Upper lobe of left lung (tissue), 4 donors: ENCODE results near the gene GRID1.

Experiments used
- EP300 ChIP-seq, 4 donors: sonication (generic); formaldehyde crosslinking; IDR thresholded peaks; one replicate each; pipeline ENCODE4 v1.5.1; 2017; ENCODE audit warnings: antibody characterized with exemption in 4 of 4, control low read depth in 2 of 4
- POLR2A ChIP-seq, 4 donors: fragments of 450-650 bp; IDR thresholded peaks; one replicate each; pipeline ENCODE4 v1.5.1; 2016 to 2017; ENCODE audit warnings: antibody characterized with exemption in 4 of 4, mild to moderate bottlenecking in 2 of 4
- POLR2AphosphoS5 ChIP-seq, 2 donors: sonication (generic); formaldehyde crosslinking; IDR thresholded peaks; one replicate each; pipeline ENCODE4 v1.5.1; 2017; ENCODE audit warnings: antibody characterized with exemption in 2 of 2
- TF ChIP-seq, protein P1 (sequence below), 6 experiments: fragments of 450-650 bp in 4 of 6; fragments of 200-600 bp in 2 of 6; sonication (generic) in 2 of 6; IDR thresholded peaks; one replicate each; pipeline ENCODE4 v1.5.1; 2016 to 2019; ENCODE audit warnings: antibody characterized with exemption in 6 of 6

- TF ChIP-seq, protein P1, sequence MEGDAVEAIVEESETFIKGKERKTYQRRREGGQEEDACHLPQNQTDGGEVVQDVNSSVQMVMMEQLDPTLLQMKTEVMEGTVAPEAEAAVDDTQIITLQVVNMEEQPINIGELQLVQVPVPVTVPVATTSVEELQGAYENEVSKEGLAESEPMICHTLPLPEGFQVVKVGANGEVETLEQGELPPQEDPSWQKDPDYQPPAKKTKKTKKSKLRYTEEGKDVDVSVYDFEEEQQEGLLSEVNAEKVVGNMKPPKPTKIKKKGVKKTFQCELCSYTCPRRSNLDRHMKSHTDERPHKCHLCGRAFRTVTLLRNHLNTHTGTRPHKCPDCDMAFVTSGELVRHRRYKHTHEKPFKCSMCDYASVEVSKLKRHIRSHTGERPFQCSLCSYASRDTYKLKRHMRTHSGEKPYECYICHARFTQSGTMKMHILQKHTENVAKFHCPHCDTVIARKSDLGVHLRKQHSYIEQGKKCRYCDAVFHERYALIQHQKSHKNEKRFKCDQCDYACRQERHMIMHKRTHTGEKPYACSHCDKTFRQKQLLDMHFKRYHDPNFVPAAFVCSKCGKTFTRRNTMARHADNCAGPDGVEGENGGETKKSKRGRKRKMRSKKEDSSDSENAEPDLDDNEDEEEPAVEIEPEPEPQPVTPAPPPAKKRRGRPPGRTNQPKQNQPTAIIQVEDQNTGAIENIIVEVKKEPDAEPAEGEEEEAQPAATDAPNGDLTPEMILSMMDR (IDR thresholded peaks at IDR 0.05) = no peak
- TF ChIP-seq POLR2A (IDR thresholded peaks at IDR 0.05) (no peak), POLR2AphosphoS5 (IDR thresholded peaks at IDR 0.05) (no peak), EP300 (IDR thresholded peaks at IDR 0.05) (no peak)
Observed at GRCh38 chr10:86192691-86193090, 173.9 kb downstream of the GRID1 start.
